Peyer's patch (tissue), 4 donors: ENCODE data around the gene PACRG. TPM values are rescaled to one million over a fixed set of nuclear protein-coding genes. Genes with fewer than 3 reads are reported as not detected.

Source experiments
- DNase-seq, 3 donors: peaks; one replicate each; pipeline ENCODE4 v3.0.0-alpha.2; 2017 to 2019
- H3K27ac ChIP-seq, 4 donors: fragments of 200-600 bp; sonication (generic); one replicate each; pipeline ENCODE4 v1.5.1; 2016 to 2019
- H3K27me3 ChIP-seq, 2 donors: fragments of 200-600 bp; sonication (generic); one replicate each; pipeline ENCODE4 v1.5.1; 2019
- H3K36me3 ChIP-seq, 3 donors: fragments of 200-600 bp; sonication (generic); one replicate each; pipeline ENCODE4 v1.5.1; 2016 to 2019
- H3K4me1 ChIP-seq, 4 donors: fragments of 200-600 bp; sonication (generic); one replicate each; pipeline ENCODE4 v1.5.1; 2016 to 2019
- H3K4me3 ChIP-seq, 4 donors: fragments of 200-600 bp; sonication (generic); 1 replicate in 3 of 4; 2 replicates in 1 of 4; pipeline ENCODE4 v1.5.1; 2016 to 2019; ENCODE audit warnings: mild to moderate bottlenecking in 1 of 4
- H3K9me3 ChIP-seq, 4 donors: fragments of 200-600 bp; sonication (generic); one replicate each; pipeline ENCODE4 v1.5.1; 2016 to 2019; ENCODE audit warnings: mild to moderate bottlenecking in 1 of 4
- CTCF ChIP-seq, 6 experiments: fragments of 450-650 bp in 4 of 6; fragments of 200-600 bp in 2 of 6; sonication (generic) in 1 of 6; IDR thresholded peaks; one replicate each; pipeline ENCODE4 v1.5.1; 2017 to 2019; ENCODE audit warnings: antibody characterized with exemption in 6 of 6, mild to moderate bottlenecking in 3 of 6, moderate library complexity in 1 of 6
- POLR2A ChIP-seq, 2 donors: fragments of 450-650 bp; IDR thresholded peaks; one replicate each; pipeline ENCODE4 v1.5.1; 2017; ENCODE audit warnings: antibody characterized with exemption in 2 of 2, mild to moderate bottlenecking in 2 of 2, moderate library complexity in 2 of 2
- total RNA-seq, 4 donors: library from RNA; depleted of rRNA; stranded (reverse); fragments of >200 nt; gene quantifications; one replicate each; pipeline ENCODE4 v1.1.0, GENCODE V29; 2016

Gene PACRG
- total RNA-seq, 4 donors from 2014 or later = 0.76 to 2.5 TPM; not detected in 2

GRCh38 chr6:163008626-163009025 lies 280.9 kb downstream of the PACRG start:
- DNase-seq = no peak
- Histone ChIP-seq H3K4me1 (no peaks in the 10 kb centered on the region), H3K27ac (no peak overlapping the region), H3K27me3 (no peaks in the 10 kb centered on the region), H3K4me3 (no peak overlapping the region), H3K9me3 (peaks cover 0 to 2% (median 0%) of the 10 kb centered on the region in 4 donors), H3K36me3 (no peaks in the 10 kb centered on the region)
- TF ChIP-seq POLR2A (IDR thresholded peaks at IDR 0.05) = no peak
- no peak for TF ChIP-seq CTCF (IDR thresholded peaks at IDR 0.05)

GRCh38 chr6:163010145-163010544 lies 282.4 kb downstream of the PACRG start:
- no peak for DNase-seq
- no peaks in the 10 kb centered on the region for H3K36me3 ChIP-seq
- no peak overlapping the region for H3K27ac ChIP-seq
- TF ChIP-seq POLR2A (IDR thresholded peaks at IDR 0.05) (no peak), CTCF (IDR thresholded peaks at IDR 0.05) (no peak)
- no peaks in the 10 kb centered on the region for H3K27me3 ChIP-seq
- no peak overlapping the region for H3K4me3 ChIP-seq
- no peaks in the 10 kb centered on the region for H3K4me1 ChIP-seq
- peaks cover 0 to 2% (median 0%) of the 10 kb centered on the region in 4 donors for H3K9me3 ChIP-seq

GRCh38 chr6:163014736-163015135 lies 287.0 kb downstream of the PACRG start:
- DNase-seq = no peak
- Histone ChIP-seq H3K36me3 (no peaks in the 10 kb centered on the region), H3K4me1 (no peaks in the 10 kb centered on the region), H3K4me3 (no peak overlapping the region), H3K27ac (no peak overlapping the region), H3K27me3 (no peaks in the 10 kb centered on the region), H3K9me3 (no peaks in the 10 kb centered on the region)
- TF ChIP-seq CTCF (IDR thresholded peaks at IDR 0.05) (no peak), POLR2A (IDR thresholded peaks at IDR 0.05) (no peak)

GRCh38 chr6:163017801-163018200 lies 290.0 kb downstream of the PACRG start:
- Histone ChIP-seq H3K4me3 (no peak overlapping the region), H3K36me3 (no peaks in the 10 kb centered on the region), H3K27me3 (no peaks in the 10 kb centered on the region), H3K4me1 (no peaks in the 10 kb centered on the region), H3K27ac (no peak overlapping the region), H3K9me3 (peaks cover 0 to 2% (median 0%) of the 10 kb centered on the region in 4 donors)
- no peak for DNase-seq
- no peak for TF ChIP-seq POLR2A (IDR thresholded peaks at IDR 0.05)
- TF ChIP-seq CTCF (IDR thresholded peaks at IDR 0.05) = no peak

- TF ChIP-seq CTCF (IDR thresholded peaks at IDR 0.05) (no peak), POLR2A (IDR thresholded peaks at IDR 0.05) (no peak)
- Histone ChIP-seq H3K9me3 (peaks cover 0 to 13% (median 0%) of the 10 kb centered on the region in 4 donors), H3K36me3 (no peaks in the 10 kb centered on the region), H3K27me3 (no peaks in the 10 kb centered on the region), H3K4me3 (no peak overlapping the region), H3K4me1 (no peaks in the 10 kb centered on the region), H3K27ac (no peak overlapping the region)
- no peak for DNase-seq
Observed at GRCh38 chr6:163019926-163020325, 292.2 kb downstream of the PACRG start.

DNA sequence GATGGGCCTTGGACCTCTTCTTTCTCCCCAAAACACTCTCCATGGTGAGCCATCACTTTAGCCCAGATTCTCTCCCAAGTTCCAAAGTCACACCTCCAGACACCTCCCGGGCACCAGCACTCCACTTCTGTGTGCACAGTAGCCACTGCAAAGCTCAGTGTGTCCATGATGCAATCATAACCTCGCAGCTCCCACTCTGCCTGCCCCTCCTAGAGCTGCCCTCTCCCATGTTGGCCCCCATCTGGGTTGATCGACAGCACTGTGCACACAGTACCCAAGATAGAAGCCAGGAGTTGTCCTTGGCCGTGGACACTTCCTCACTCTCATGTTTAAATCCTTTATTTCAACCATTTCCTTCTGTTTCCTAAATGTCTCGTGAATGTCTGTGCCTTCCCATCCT lies 293.3 kb downstream of the PACRG start:
- H3K27ac ChIP-seq = no peak overlapping the region
- no peak overlapping the region for H3K4me3 ChIP-seq
- no peaks in the 10 kb centered on the region for H3K36me3 ChIP-seq
- H3K4me1 ChIP-seq = no peaks in the 10 kb centered on the region
- H3K27me3 ChIP-seq = no peaks in the 10 kb centered on the region
- no peak for DNase-seq
- no peak for TF ChIP-seq CTCF (IDR thresholded peaks at IDR 0.05)
- no peak for TF ChIP-seq POLR2A (IDR thresholded peaks at IDR 0.05)
- H3K9me3 ChIP-seq = peaks cover 0 to 13% (median 0%) of the 10 kb centered on the region in 4 donors
